Measurements from ENCODE around the gene CAND2.

The CAND2 gene

DNA sequence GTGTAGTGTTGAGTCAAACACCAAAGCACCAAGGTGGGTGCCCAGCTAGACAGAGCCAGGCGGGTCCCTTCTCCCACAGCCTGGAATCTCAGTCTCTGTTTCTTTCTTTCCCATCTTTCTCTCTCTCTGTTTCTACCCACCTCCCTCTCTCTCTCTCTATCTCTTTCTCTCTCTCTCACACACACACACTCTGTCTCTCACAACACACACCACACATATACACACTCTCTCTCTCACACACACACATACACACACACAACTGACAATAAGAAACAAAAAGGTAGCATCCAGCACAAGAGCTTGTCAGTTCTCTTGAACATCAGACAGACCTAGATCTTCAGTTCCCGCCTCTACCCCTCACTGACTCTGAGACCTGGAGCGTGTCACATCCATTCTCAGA is 39.8 kb upstream of the CAND2 start:
- no peak overlapping the region for H3K27ac ChIP-seq
- no peak overlapping the region for H3K4me3 ChIP-seq (ENCODE audit: low read depth, low read length)
- TF ChIP-seq, protein P1, sequence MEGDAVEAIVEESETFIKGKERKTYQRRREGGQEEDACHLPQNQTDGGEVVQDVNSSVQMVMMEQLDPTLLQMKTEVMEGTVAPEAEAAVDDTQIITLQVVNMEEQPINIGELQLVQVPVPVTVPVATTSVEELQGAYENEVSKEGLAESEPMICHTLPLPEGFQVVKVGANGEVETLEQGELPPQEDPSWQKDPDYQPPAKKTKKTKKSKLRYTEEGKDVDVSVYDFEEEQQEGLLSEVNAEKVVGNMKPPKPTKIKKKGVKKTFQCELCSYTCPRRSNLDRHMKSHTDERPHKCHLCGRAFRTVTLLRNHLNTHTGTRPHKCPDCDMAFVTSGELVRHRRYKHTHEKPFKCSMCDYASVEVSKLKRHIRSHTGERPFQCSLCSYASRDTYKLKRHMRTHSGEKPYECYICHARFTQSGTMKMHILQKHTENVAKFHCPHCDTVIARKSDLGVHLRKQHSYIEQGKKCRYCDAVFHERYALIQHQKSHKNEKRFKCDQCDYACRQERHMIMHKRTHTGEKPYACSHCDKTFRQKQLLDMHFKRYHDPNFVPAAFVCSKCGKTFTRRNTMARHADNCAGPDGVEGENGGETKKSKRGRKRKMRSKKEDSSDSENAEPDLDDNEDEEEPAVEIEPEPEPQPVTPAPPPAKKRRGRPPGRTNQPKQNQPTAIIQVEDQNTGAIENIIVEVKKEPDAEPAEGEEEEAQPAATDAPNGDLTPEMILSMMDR (IDR thresholded peaks at IDR 0.05; ENCODE audit: low read depth, low read length): no peak
- H3K9me3 ChIP-seq (ENCODE audit: severe bottlenecking): no peaks in the 10 kb centered on the region
- H3K27me3 ChIP-seq (ENCODE audit: insufficient read depth, low read depth, severe bottlenecking): no peaks in the 10 kb centered on the region
- no peak for DNase-seq
- H3K36me3 ChIP-seq: no peaks in the 10 kb centered on the region

DNA sequence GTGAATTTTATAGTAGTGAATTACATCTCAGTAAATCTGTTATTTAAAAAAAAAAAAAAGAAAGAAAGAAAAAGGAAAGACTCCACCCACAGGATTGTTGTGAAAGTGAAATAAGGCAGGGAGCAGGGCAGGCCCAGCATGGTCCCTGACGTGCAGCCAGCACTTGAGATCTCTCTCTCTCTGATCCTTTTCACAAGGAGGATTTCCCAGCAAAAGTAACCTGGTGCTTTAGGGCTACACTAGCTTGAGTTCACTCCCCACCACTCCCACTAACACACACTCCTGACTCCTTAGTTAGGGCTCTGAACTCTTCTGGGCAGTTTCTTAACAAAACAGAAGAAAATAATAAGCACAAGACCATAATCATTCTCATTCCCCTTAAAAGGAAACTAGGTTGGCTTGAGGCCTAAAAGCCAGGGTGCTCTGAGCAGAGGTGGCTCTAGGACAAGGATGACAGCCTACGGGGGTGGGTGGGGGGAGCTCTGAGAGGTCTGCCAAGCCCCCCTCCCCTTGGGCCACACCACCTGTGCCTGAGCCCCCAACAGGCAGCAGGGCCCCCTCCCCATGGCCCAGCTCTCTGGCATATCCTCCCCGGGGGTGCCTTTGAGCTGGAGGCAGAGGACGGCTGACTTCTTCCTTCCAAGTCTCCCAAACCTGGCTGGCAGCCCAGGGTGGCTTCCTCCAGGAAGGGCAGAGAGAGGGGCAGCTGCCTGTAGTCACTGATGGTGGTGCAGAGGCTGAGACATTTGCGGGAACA is 38.3 kb upstream of the CAND2 start:
- TF ChIP-seq, protein P1 (IDR thresholded peaks at IDR 0.05; ENCODE audit: low read depth, low read length): no peak
- Histone ChIP-seq H3K36me3 (no peaks in the 10 kb centered on the region), H3K27ac (no peak overlapping the region), H3K9me3 (ENCODE audit: severe bottlenecking) (no peaks in the 10 kb centered on the region), H3K27me3 (ENCODE audit: insufficient read depth, low read depth, severe bottlenecking) (no peaks in the 10 kb centered on the region), H3K4me3 (ENCODE audit: low read depth, low read length) (no peak overlapping the region)
- DNase-seq: no peak

DNA sequence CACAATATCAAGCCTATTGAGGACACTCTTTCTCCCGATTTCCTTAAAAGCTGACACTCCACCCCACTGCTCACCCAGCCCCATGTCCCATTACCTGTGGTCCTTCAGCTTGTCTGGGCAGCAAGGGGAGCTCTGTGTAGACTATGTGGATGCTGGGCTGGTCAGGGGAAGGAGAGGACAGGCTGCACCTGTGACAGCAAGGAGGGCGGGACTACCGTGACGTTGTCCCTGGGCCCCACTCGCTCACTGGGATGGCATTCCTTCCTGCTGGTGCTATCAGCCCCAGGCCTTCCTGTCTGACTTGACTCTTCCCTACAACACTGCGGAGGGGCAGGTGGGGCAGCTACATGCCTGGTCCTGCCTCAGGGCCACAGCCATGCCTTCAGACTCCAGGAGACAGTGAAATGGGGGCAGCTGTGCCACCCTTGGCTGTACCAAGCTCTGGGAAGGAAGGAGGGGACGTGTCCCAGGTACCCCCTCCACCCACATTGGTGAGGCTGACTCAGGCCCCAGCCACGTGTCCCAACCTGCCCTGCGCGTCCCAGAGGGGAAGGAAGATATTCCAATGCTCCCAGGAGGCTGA is 37.3 kb upstream of the CAND2 start, which contains the start of gene TMEM40:
TSS of gene TMEM40 (minus strand) at position 163 of the 583 bp plus-strand sequence. CDS start 9,427 bp downstream, outside the sequence.
- DNase-seq: no peak
- no peak within 1 kb of the TSS for H3K4me3 ChIP-seq (ENCODE audit: low read depth, low read length)
- TF ChIP-seq, protein P1 (IDR thresholded peaks at IDR 0.05; ENCODE audit: low read depth, low read length): no peak
- no peaks in the 10 kb centered on the region for H3K36me3 ChIP-seq
- H3K27me3 ChIP-seq (ENCODE audit: insufficient read depth, low read depth, severe bottlenecking): no peaks in the 10 kb centered on the region
- H3K9me3 ChIP-seq (ENCODE audit: severe bottlenecking): no peaks in the 10 kb centered on the region
- peak within 1 kb of the TSS; percentile 54 for H3K27ac ChIP-seq

DNA sequence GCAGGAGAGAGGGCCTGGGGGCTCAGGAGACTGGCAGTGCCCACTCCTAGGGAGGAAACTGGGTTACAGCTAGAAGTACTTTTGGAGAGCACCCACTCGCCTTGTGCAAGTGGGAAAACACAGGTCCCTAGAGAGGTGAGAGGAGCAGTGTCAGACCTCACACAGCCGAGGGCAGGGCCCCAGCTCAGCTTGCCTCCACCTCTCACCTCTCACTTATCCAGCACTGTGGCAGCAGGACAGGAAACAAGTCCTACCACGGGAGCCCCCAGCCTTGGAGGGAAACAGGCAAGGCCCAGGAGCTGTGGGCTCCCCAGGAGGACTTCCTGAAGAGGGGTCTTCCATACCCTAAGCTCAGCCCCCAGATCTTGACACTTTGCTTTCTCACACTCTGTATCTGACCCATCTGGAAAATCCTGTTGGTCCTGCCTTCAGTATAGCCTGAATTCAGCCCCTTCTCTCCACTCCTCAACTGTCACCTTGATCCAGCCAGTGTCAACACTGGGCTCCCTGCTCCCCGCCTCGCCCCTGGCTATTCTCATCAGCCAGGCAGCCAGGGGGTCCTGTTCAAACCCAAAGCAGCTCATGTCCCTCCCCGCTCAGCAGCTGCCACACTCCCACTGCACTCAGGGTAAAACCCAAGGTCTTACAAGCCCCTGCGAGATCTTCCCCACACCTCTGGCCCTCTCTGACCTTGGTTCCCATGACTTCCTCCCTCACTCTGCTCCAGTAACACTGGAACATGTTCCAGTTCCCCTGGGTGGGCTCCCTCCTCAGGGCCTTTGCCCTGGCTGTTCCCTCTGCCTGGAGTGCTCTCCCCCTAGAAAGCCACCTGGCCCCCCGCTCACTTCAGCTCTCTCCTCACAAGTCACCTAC is 36.6 kb upstream of the CAND2 start:
- DNase-seq: peak; percentile 19
- Histone ChIP-seq H3K4me3 (ENCODE audit: low read depth, low read length) (no peak overlapping the region), H3K9me3 (ENCODE audit: severe bottlenecking) (no peaks in the 10 kb centered on the region), H3K27ac (peak overlapping the region; percentile 54), H3K36me3 (no peaks in the 10 kb centered on the region), H3K27me3 (ENCODE audit: insufficient read depth, low read depth, severe bottlenecking) (no peaks in the 10 kb centered on the region)
- TF ChIP-seq, protein P1 (IDR thresholded peaks at IDR 0.05; ENCODE audit: low read depth, low read length): no peak

DNA sequence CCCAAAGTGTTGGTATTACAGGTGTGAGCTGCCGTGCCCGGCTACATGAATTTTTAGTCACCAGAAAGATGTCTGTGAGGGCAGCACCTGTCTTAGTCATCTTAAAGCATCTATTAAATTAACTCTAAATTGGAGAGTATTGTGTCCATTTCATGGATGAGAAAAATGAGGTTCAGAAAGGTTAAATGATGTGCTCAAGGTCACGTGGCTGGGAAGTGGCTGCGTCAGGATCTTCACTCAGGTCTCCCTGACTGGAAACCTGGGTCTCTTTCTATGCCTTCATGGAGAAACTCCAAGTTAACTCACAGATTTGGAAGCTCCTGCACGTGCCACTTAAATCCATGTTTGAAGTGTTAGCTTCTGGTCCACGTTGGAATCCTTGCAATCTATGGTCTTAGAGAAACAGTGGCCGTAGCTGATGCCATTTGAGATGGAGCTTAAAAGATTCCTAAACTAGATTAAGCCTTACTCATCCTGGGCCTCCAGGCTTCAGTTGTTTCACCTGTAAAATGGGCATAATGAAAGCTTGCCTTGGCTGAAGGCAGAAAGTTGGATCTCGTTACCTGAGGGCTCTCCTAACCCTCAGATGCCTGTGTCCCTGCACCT is 32.2 kb upstream of the CAND2 start:
- TF ChIP-seq, protein P1 (IDR thresholded peaks at IDR 0.05; ENCODE audit: low read depth, low read length): no peak
- no peak overlapping the region for H3K27ac ChIP-seq
- no peak overlapping the region for H3K4me3 ChIP-seq (ENCODE audit: low read depth, low read length)
- DNase-seq: no peak
- no peaks in the 10 kb centered on the region for H3K9me3 ChIP-seq (ENCODE audit: severe bottlenecking)
- H3K36me3 ChIP-seq: no peaks in the 10 kb centered on the region
- H3K27me3 ChIP-seq (ENCODE audit: insufficient read depth, low read depth, severe bottlenecking): no peaks in the 10 kb centered on the region
